Measurements from ENCODE around the gene CACNA2D2. TPM values are rescaled to one million over a fixed set of nuclear protein-coding genes. Genes with fewer than 3 reads are reported as not detected.

Gene CACNA2D2
- total and polyA plus RNA-seq, 2 of the 8 experiments (the other 6 are each of a cell fraction or from before 2014, with no cell fraction given) = 14.1 to 25.0 TPM

GRCh38 chr3:50534681-50535330 is 31.4 kb upstream of the CACNA2D2 start:
- no peaks in the 10 kb centered on the region for H4K20me1 ChIP-seq (replicated peaks in 1 of 2; ENCODE audit: control insufficient read depth in 1 of 2, insufficient read depth in 2 of 2, low read length in 2 of 2)
- H2BK20ac ChIP-seq (ENCODE audit: low read length) = no peak overlapping the region
- H3K23me2 ChIP-seq (ENCODE audit: low read depth, low read length) = peaks cover 1% of the 10 kb centered on the region; the same call in 1 of the 2 replicates
- H2BK5ac ChIP-seq (ENCODE audit: low read depth, low read length) = no peak overlapping the region
- ChIA-PET CTCF (ENCODE audit: partially characterized antibody) (interaction anchor here (0.6 to 24.6 kb wide), 11 partner anchors 8 to 188 kb away, joined by 3 to 473 read pairs (median 7); no protein-coding TSS in a partner anchor), POLR2A (ENCODE audit: partially characterized antibody) (interaction anchor here (1.3 to 1.4 kb wide), 3 partner anchors 31 to 87 kb away, joined by 3 read pairs; partner anchors contain the start of gene CACNA2D2)
- 0 out of 2 replicates have a peak overlapping the region, but pooled peaks have one; percentile 50 for H2BK12ac ChIP-seq (ENCODE audit: low read depth, low read length)
- WGBS, 2 experiments (ENCODE audit: extremely low coverage in 1 of 2, insufficient coverage in 1 of 2, insufficient read length in 1 of 2, insufficient replicate concordance in 2 of 2, low coverage in 1 of 2, low lambda C conversion rate in 2 of 2, missing lambda C conversion rate in 1 of 2) = 94% methylated on average over 9 of the region's 9 CpGs; no CpG with 5 or more reads in 1 of the 2 experiments
- FAIRE-seq (no peak), DNase-seq (ENCODE audit: low read depth in 1 of 2, low spot score in 2 of 2) (no peak)
- H2AK5ac ChIP-seq (ENCODE audit: low read depth, low read length) = no peak overlapping the region
- H3K9ac ChIP-seq (replicated peaks in 1 of 4; ENCODE audit: extremely low read depth in 1 of 4, low read depth in 3 of 4, low read length in 3 of 4) = no peak overlapping the region
- H3K23ac ChIP-seq (ENCODE audit: insufficient read length) = no peak overlapping the region
- H3K27ac ChIP-seq (ENCODE audit: low read depth, low read length) = no peak overlapping the region
- no peaks in the 10 kb centered on the region for H3K79me1 ChIP-seq (ENCODE audit: low read depth, low read length)
- no peaks in the 10 kb centered on the region for H3K9me3 ChIP-seq (ENCODE audit: insufficient read depth in 2 of 2, low read depth in 1 of 2, low read length in 1 of 2)
- no peak overlapping the region for H3K4ac ChIP-seq (replicated peaks; ENCODE audit: insufficient read length, low read depth, low read length)
- H3K27me3 ChIP-seq (replicated peaks in 1 of 4; ENCODE audit: control insufficient read depth in 3 of 4, extremely low read depth in 1 of 4, insufficient read depth in 3 of 4, low read length in 3 of 4) = peaks cover 0 to 15% (median 11%) of the 10 kb centered on the region in 4 experiments; a peak in 5 of 7 replicates
- no peak overlapping the region for H3K4me3 ChIP-seq (ENCODE audit: extremely low read depth in 1 of 4, insufficient read depth in 2 of 4, low read depth in 3 of 4, low read length in 4 of 4)
- H4K5ac ChIP-seq (ENCODE audit: insufficient read length, low read depth, low read length) = no peak overlapping the region
- H2BK120ac ChIP-seq (replicated peaks; ENCODE audit: low read depth, low read length) = no peak overlapping the region
- H3K36me3 ChIP-seq (ENCODE audit: control insufficient read depth in 2 of 4, insufficient read depth in 4 of 4, low read length in 3 of 4) = no peaks in the 10 kb centered on the region
- no peak overlapping the region; the same call in 1 of the 2 replicates for H3K18ac ChIP-seq (ENCODE audit: extremely low read depth, low read length)
- H3K14ac ChIP-seq (ENCODE audit: insufficient read length) = no peak overlapping the region
- no peak overlapping the region for H4K91ac ChIP-seq (replicated peaks; ENCODE audit: insufficient read length, low read length)
- H3K4me2 ChIP-seq (ENCODE audit: insufficient read depth in 1 of 2, low read depth in 2 of 2, low read length in 2 of 2) = no peak overlapping the region
- no peak overlapping the region for H3K56ac ChIP-seq (replicated peaks; ENCODE audit: insufficient read length, low read depth, low read length)
- H2BK15ac ChIP-seq (ENCODE audit: low read length) = no peak overlapping the region
- peaks cover 8 to 23% (median 14%) of the 10 kb centered on the region in 4 experiments for H3K4me1 ChIP-seq (replicated peaks in 1 of 4; ENCODE audit: control insufficient read depth in 3 of 4, insufficient read depth in 4 of 4, low read length in 3 of 4)
- no peak overlapping the region for H2AFZ ChIP-seq (ENCODE audit: low read length)
- no peak overlapping the region; the same call in 1 of the 2 replicates for H4K8ac ChIP-seq (ENCODE audit: extremely low read depth, insufficient read depth, low read length)
- no peaks in the 10 kb centered on the region for H3K79me2 ChIP-seq (ENCODE audit: control insufficient read depth in 1 of 2, insufficient read depth in 2 of 2, low read length in 2 of 2)
- TF ChIP-seq NANOG (IDR thresholded peaks at IDR 0.05; ENCODE audit: insufficient read depth, low read depth, low read length, poor library complexity, severe bottlenecking) (no peak), RFX5 (IDR thresholded peaks at IDR 0.05; ENCODE audit: borderline replicate concordance, low read depth, low read length) (no peak), CBX5 (IDR thresholded peaks at IDR 0.05; ENCODE audit: low read depth, low read length) (no peak), HDAC2 (IDR thresholded peaks at IDR 0.05; ENCODE audit: borderline replicate concordance in 1 of 2, low read depth in 2 of 2, low read length in 2 of 2) (no peak), CHD2 (IDR thresholded peaks at IDR 0.05; ENCODE audit: low read length) (no peak), YY1 (IDR thresholded peaks at IDR 0.05; ENCODE audit: low read depth, low read length) (no peak)

All from H1 (cell line).